H1 (cell line): ENCODE measurements around the gene GZF1. TPM values are rescaled to one million over a fixed set of nuclear protein-coding genes. Genes with fewer than 3 reads are reported as not detected.

Source experiments
- CTCF ChIA-PET: fragments of 300-600 bp; sonication (Branson Sonifier 250); formaldehyde crosslinking; loops from one replicate; lab custom pipeline; 2021; ENCODE audit not compliant: partially characterized antibody; lab: Charles Lee
- POLR2A ChIA-PET: fragments of 300-600 bp; sonication (Branson Sonifier 250); formaldehyde crosslinking; loops from one replicate; lab custom pipeline; 2021; ENCODE audit warnings: inconsistent platforms; ENCODE audit not compliant: partially characterized antibody; lab: Charles Lee
- DNase-seq, 2 experiments: peaks; one replicate each; pipeline versions ENCODE4 v3.0.0 to v3.0.0-alpha.2; 2010 to 2022; ENCODE audit warnings: low spot score in 2 of 2, low read depth in 1 of 2, mixed read lengths in 1 of 2
- FAIRE-seq: peaks from 2 replicates; lab custom pipeline; 2011; peaks lifted over from hg19 to GRCh38; lab: Jason Lieb, UNC
- H2AFZ ChIP-seq: 2 replicates; pipeline ENCODE4 v1.8.1; 2012; ENCODE audit warnings: low read length, inconsistent platforms
- H2AK5ac ChIP-seq: 2 replicates; pipeline ENCODE4 v1.6.1; 2013; ENCODE audit warnings: low read depth, low read length
- H2BK120ac ChIP-seq: replicated peaks from 2 replicates; pipeline ENCODE3; 2013; ENCODE audit warnings: low read depth, low read length, inconsistent platforms
- H2BK12ac ChIP-seq: 2 replicates; pipeline ENCODE4 v1.6.1; 2013; ENCODE audit warnings: low read depth, low read length
- H2BK15ac ChIP-seq: 2 replicates; pipeline ENCODE4 v1.6.1; 2013; ENCODE audit warnings: low read length
- H2BK20ac ChIP-seq: 2 replicates; pipeline ENCODE4 v1.6.1; 2013; ENCODE audit warnings: low read length
- H2BK5ac ChIP-seq: 2 replicates; pipeline ENCODE4 v1.6.1; 2013; ENCODE audit warnings: low read depth, low read length
- H3K14ac ChIP-seq: 2 replicates; pipeline ENCODE4 v1.6.1; 2013; ENCODE audit warnings: inconsistent platforms; ENCODE audit not compliant: insufficient read length
- H3K18ac ChIP-seq: 2 replicates; pipeline ENCODE4 v1.6.1; 2013; ENCODE audit warnings: low read length; ENCODE audit errors: extremely low read depth
- H3K23ac ChIP-seq: 2 replicates; pipeline ENCODE4 v1.6.1; 2013; ENCODE audit warnings: inconsistent platforms; ENCODE audit not compliant: insufficient read length
- H3K23me2 ChIP-seq: 2 replicates; pipeline ENCODE4 v1.6.1; 2013; ENCODE audit warnings: low read depth, low read length
- H3K27ac ChIP-seq: 2 replicates; pipeline ENCODE4 v1.6.1; 2011; ENCODE audit warnings: low read depth, low read length, inconsistent platforms
- H3K27me3 ChIP-seq, 4 experiments: replicated peaks in 1 of 4; 1 replicate in 1 of 4; 2 replicates in 3 of 4; pipeline versions ENCODE4 v1.6.1 to v1.8.1; 2011 to 2013; ENCODE audit warnings: low read length in 3 of 4, mild to moderate bottlenecking in 3 of 4, inconsistent platforms in 2 of 4, mixed read lengths in 2 of 4, moderate library complexity in 1 of 4; ENCODE audit not compliant: control insufficient read depth in 3 of 4, insufficient read depth in 3 of 4; ENCODE audit errors: extremely low read depth in 1 of 4
- H3K36me3 ChIP-seq, 4 experiments: 2 replicates each; pipeline versions ENCODE4 v1.6.1 to v1.8.1; 2011 to 2013; ENCODE audit warnings: mild to moderate bottlenecking in 4 of 4, low read length in 3 of 4, moderate library complexity in 2 of 4, control low read depth in 1 of 4, inconsistent platforms in 1 of 4; ENCODE audit not compliant: insufficient read depth in 4 of 4, control insufficient read depth in 2 of 4
- H3K4ac ChIP-seq: replicated peaks from 2 replicates; pipeline ENCODE3; 2013; ENCODE audit warnings: low read length, low read depth, mixed read lengths, inconsistent platforms; ENCODE audit not compliant: insufficient read length
- H3K4me1 ChIP-seq, 4 experiments: replicated peaks in 1 of 4; 1 replicate in 1 of 4; 2 replicates in 3 of 4; pipeline versions ENCODE4 v1.6.1 to v1.8.1; 2011 to 2013; ENCODE audit warnings: low read length in 3 of 4, inconsistent platforms in 2 of 4, mixed read lengths in 1 of 4; ENCODE audit not compliant: insufficient read depth in 4 of 4, control insufficient read depth in 3 of 4
- H3K4me2 ChIP-seq, 2 experiments: 2 replicates each; pipeline versions ENCODE4 v1.6.1 to v1.8.1; 2011 to 2013; ENCODE audit warnings: low read depth in 2 of 2, low read length in 2 of 2, control low read depth in 1 of 2, inconsistent platforms in 1 of 2, mild to moderate bottlenecking in 1 of 2; ENCODE audit not compliant: insufficient read depth in 1 of 2
- H3K4me3 ChIP-seq, 4 experiments: fragments of 200-600, 300-600 bp in 1 of 4; sonication (generic), shearing (Covaris generic), sonication (Bioruptor Twin) in 1 of 4; 2 replicates each; pipeline versions ENCODE4 v1.5.1 to v1.8.1; 2011 to 2016; ENCODE audit warnings: low read length in 4 of 4, low read depth in 3 of 4, control low read depth in 2 of 4, inconsistent platforms in 2 of 4, mild to moderate bottlenecking in 2 of 4, mixed read lengths in 1 of 4, moderate library complexity in 1 of 4; ENCODE audit not compliant: insufficient read depth in 2 of 4; ENCODE audit errors: extremely low read depth in 1 of 4
- H3K56ac ChIP-seq: replicated peaks from 2 replicates; pipeline ENCODE3; 2013; ENCODE audit warnings: low read depth, mild to moderate bottlenecking, mixed read lengths, low read length, inconsistent platforms; ENCODE audit not compliant: insufficient read length
- H3K79me1 ChIP-seq: 2 replicates; pipeline ENCODE4 v1.6.1; 2013; ENCODE audit warnings: low read depth, low read length, control low read depth
- H3K79me2 ChIP-seq, 2 experiments: 2 replicates each; pipeline versions ENCODE4 v1.6.1 to v1.8.1; 2012 to 2013; ENCODE audit warnings: low read length in 2 of 2, mild to moderate bottlenecking in 2 of 2, inconsistent platforms in 1 of 2; ENCODE audit not compliant: insufficient read depth in 2 of 2, control insufficient read depth in 1 of 2
- H3K9ac ChIP-seq, 4 experiments: replicated peaks in 1 of 4; 1 replicate in 1 of 4; 2 replicates in 3 of 4; pipeline versions ENCODE4 v1.6.1 to v1.8.1; 2011 to 2013; ENCODE audit warnings: low read depth in 3 of 4, low read length in 3 of 4, control low read depth in 2 of 4, mild to moderate bottlenecking in 2 of 4, moderate library complexity in 2 of 4, inconsistent platforms in 1 of 4; ENCODE audit errors: extremely low read depth in 1 of 4
- H3K9me3 ChIP-seq, 2 experiments: 2 replicates each; pipeline versions ENCODE4 v1.6.1 to v1.8.1; 2012 to 2013; ENCODE audit warnings: mild to moderate bottlenecking in 2 of 2, moderate library complexity in 2 of 2, control low read depth in 1 of 2, inconsistent platforms in 1 of 2, low read depth in 1 of 2, low read length in 1 of 2, mixed read lengths in 1 of 2; ENCODE audit not compliant: insufficient read depth in 2 of 2
- H4K20me1 ChIP-seq, 2 experiments: replicated peaks in 1 of 2; 2 replicates each; pipeline versions ENCODE3 to v1.8.1; 2011 to 2013; ENCODE audit warnings: inconsistent platforms in 2 of 2, low read length in 2 of 2, mild to moderate bottlenecking in 1 of 2; ENCODE audit not compliant: insufficient read depth in 2 of 2, control insufficient read depth in 1 of 2
- H4K5ac ChIP-seq: 2 replicates; pipeline ENCODE4 v1.6.1; 2013; ENCODE audit warnings: low read length, low read depth, mixed read lengths, inconsistent platforms; ENCODE audit not compliant: insufficient read length
- H4K8ac ChIP-seq: 2 replicates; pipeline ENCODE4 v1.8.0; 2013; ENCODE audit warnings: mild to moderate bottlenecking, moderate library complexity, low read length, inconsistent platforms; ENCODE audit not compliant: insufficient read depth; ENCODE audit errors: extremely low read depth
- H4K91ac ChIP-seq: replicated peaks from 2 replicates; pipeline ENCODE3; 2013; ENCODE audit warnings: low read length, mixed read lengths, inconsistent platforms; ENCODE audit not compliant: insufficient read length
- CBX8 ChIP-seq: fragments of 300-800, 300-1000 bp; sonication (generic); IDR thresholded peaks from 2 replicates; pipeline ENCODE4 v1.7.1; 2016; ENCODE audit warnings: low read depth, low read length, borderline replicate concordance
- FOSL1 ChIP-seq: IDR thresholded peaks from 2 replicates; pipeline ENCODE4 v1.6.1; 2011; ENCODE audit warnings: mild to moderate bottlenecking, low read depth, low read length, moderate library complexity; ENCODE audit not compliant: insufficient read depth
- HDAC2 ChIP-seq, 2 experiments: fragments of 300-600 bp in 1 of 2; sonication (generic) in 1 of 2; IDR thresholded peaks; 2 replicates each; pipeline ENCODE4 v1.6.1; 2011 to 2012; ENCODE audit warnings: low read depth in 2 of 2, low read length in 2 of 2, mild to moderate bottlenecking in 2 of 2, moderate library complexity in 2 of 2, borderline replicate concordance in 1 of 2, inconsistent platforms in 1 of 2
- JUND ChIP-seq: IDR thresholded peaks from 2 replicates; pipeline ENCODE4 v1.6.1; 2011; ENCODE audit warnings: mild to moderate bottlenecking, improper control_type of control experiment, low read length
- NANOG ChIP-seq: IDR thresholded peaks from 2 replicates; pipeline ENCODE4 v1.6.1; 2011; ENCODE audit warnings: low read length, low read depth, mild to moderate bottlenecking, inconsistent platforms; ENCODE audit not compliant: insufficient read depth, poor library complexity, severe bottlenecking
- RFX5 ChIP-seq: IDR thresholded peaks from 2 replicates; pipeline ENCODE4 v1.6.1; 2011; ENCODE audit warnings: low read depth, low read length, improper control_type of control experiment, borderline replicate concordance
- RNF2 ChIP-seq: fragments of 200-900, 300-1000 bp; sonication (generic); IDR thresholded peaks from 2 replicates; pipeline ENCODE4 v1.7.1; 2016; ENCODE audit warnings: borderline replicate concordance, low read depth, mild to moderate bottlenecking, antibody characterized with exemption, low read length; ENCODE audit not compliant: poor library complexity, severe bottlenecking; ENCODE audit errors: missing control alignments
- RXRA ChIP-seq: IDR thresholded peaks from 2 replicates; pipeline ENCODE4 v1.6.1; 2011; ENCODE audit warnings: low read depth, mild to moderate bottlenecking, low read length, moderate library complexity; ENCODE audit not compliant: insufficient read depth
- SIRT6 ChIP-seq: IDR thresholded peaks from one replicate; pipeline ENCODE4 v1.7.1; 2012; ENCODE audit warnings: low read length, inconsistent platforms
- TCF12 ChIP-seq: IDR thresholded peaks from 2 replicates; pipeline ENCODE4 v1.6.1; 2011; ENCODE audit warnings: low read depth, mild to moderate bottlenecking, low read length
- TEAD4 ChIP-seq: IDR thresholded peaks from 2 replicates; pipeline ENCODE4 v1.6.1; 2012; ENCODE audit warnings: low read depth, low read length, inconsistent platforms, mixed read lengths
- WGBS, 2 experiments: shearing (Covaris generic) in 1 of 2; methylation state at CpG; one replicate each; pipeline versions ENCODE4 v1.1.6 to v1.1.7; 2013 to 2015; ENCODE audit warnings: low lambda C conversion rate in 2 of 2, mixed read lengths in 2 of 2, inconsistent platforms in 1 of 2, low coverage in 1 of 2, missing lambda C conversion rate in 1 of 2; ENCODE audit not compliant: insufficient replicate concordance in 2 of 2, insufficient coverage in 1 of 2, insufficient read length in 1 of 2; ENCODE audit errors: extremely low coverage in 1 of 2, missing lambda C conversion rate in 1 of 2; 5-methylcytosine and 5-hydroxymethylcytosine counted together
- polyA plus RNA-seq, 7 experiments: library from polyadenylated mRNA; depleted of rRNA in 3 of 7; stranded (reverse) in 5 of 7; unstranded in 2 of 7; fragments of >200 nt in 5 of 7; fragments of 200-250 nt in 2 of 7; gene quantifications; 1 replicate in 5 of 7; 2 replicates in 1 of 7; 4 replicates in 1 of 7; pipeline versions ENCODE4 v1.2.1 to v1.2.3, GENCODE V29; 2011 to 2013; ENCODE audit warnings: missing spikeins in 2 of 7, mixed read lengths in 2 of 7
- total RNA-seq: library from RNA; stranded (reverse); fragmentation: NEBNext Ultra II Directional; extraction: Animal tissue kit (Norgen Biotek cat#: 25700); gene quantifications from 2 replicates; pipeline ENCODE4 v1.2.1, GENCODE V29; 2021

Gene GZF1
- total and polyA plus RNA-seq, 2 of the 8 experiments (the other 6 are each of a cell fraction or from before 2014, with no cell fraction given) = 8.2 to 11.9 TPM

- Histone ChIP-seq H2BK120ac (no peak overlapping the region), H4K20me1 (no peaks in the 10 kb centered on the region), H2BK5ac (no peak overlapping the region), H3K79me2 (peaks cover 0 to 18% of the 10 kb centered on the region in 2 experiments; a peak in 3 of 4 replicates), H3K4me2 (peak overlapping the region; percentile 30 to 42; a peak in 2 of 4 replicates), H3K56ac (no peak overlapping the region), H3K23me2 (no peaks in the 10 kb centered on the region; the same call in 1 of the 2 replicates), H3K36me3 (peaks cover 0 to 31% (median 20%) of the 10 kb centered on the region in 4 experiments; a peak in 6 of 8 replicates), H3K18ac (no peak overlapping the region), H4K5ac (no peak overlapping the region), H2BK15ac (no peak overlapping the region), H3K4me3 (peak overlapping the region in 1 of 4 experiments; percentile 14; a peak in 2 of 8 replicates), H2AK5ac (no peak overlapping the region), H4K91ac (no peak overlapping the region), H3K23ac (no peak overlapping the region), H2BK20ac (no peak overlapping the region), H2AFZ (no peak overlapping the region), H2BK12ac (no peak overlapping the region), H3K9me3 (no peaks in the 10 kb centered on the region), H4K8ac (no peak overlapping the region), H3K4me1 (peaks cover 0 to 14% (median 10%) of the 10 kb centered on the region in 4 experiments; a peak in 6 of 7 replicates), H3K79me1 (peaks cover 4% of the 10 kb centered on the region; the same call in 1 of the 2 replicates), H3K14ac (no peak overlapping the region), H3K9ac (no peak overlapping the region), H3K27ac (no peak overlapping the region), H3K27me3 (no peaks in the 10 kb centered on the region), H3K4ac (no peak overlapping the region)
- POLR2A ChIA-PET = interaction anchor here (0.6 to 2.0 kb wide), 5 partner anchors 10 to 358 kb away, joined by 3 to 5 read pairs (median 4); partner anchors contain the start of gene NAPB
- CTCF ChIA-PET = interaction anchor here (0.6 to 1.8 kb wide), 6 partner anchors 17 to 215 kb away, joined by 3 to 5 read pairs (median 4); no protein-coding TSS in a partner anchor
- no peak for DNase-seq
- FAIRE-seq = peak; percentile 66
- 50% methylated on average over 4 of the region's 4 CpGs; no CpG with 5 or more reads in 1 of the 2 experiments for WGBS, 2 experiments
- TF ChIP-seq RFX5 (no peak), TCF12 (0 out of 2 replicates have a peak, but pooled peaks have one; percentile 7), RXRA (no peak), HDAC2 (IDR thresholded peaks at IDR 0.05; ENCODE audit: borderline replicate concordance in 1 of 2, low read depth in 2 of 2, low read length in 2 of 2) (0 out of 4 replicates have a peak, but pooled peaks of 1 of the 2 experiments have one; percentile 22), CBX8 (no peak), FOSL1 (no peak), NANOG (peak; percentile 56), JUND (no peak), SIRT6 (no peak), TEAD4 (no peak), RNF2 (no peak)
These were observed 29.8 kb downstream of the GZF1 start for GRCh38 chr20:23391707-23392310.
